ENCODE results near the gene NDC1. TPM values are rescaled to one million over a fixed set of nuclear protein-coding genes. Genes with fewer than 3 reads are reported as not detected.
"Not testable (repeated sequence)": the region's sequence is repeated elsewhere in the genome, so short reads cannot be mapped to it uniquely, and the experiment has no call there.

Gene NDC1
- total RNA-seq, 1 donor from 2014 or later, result 13.2 TPM

DNA sequence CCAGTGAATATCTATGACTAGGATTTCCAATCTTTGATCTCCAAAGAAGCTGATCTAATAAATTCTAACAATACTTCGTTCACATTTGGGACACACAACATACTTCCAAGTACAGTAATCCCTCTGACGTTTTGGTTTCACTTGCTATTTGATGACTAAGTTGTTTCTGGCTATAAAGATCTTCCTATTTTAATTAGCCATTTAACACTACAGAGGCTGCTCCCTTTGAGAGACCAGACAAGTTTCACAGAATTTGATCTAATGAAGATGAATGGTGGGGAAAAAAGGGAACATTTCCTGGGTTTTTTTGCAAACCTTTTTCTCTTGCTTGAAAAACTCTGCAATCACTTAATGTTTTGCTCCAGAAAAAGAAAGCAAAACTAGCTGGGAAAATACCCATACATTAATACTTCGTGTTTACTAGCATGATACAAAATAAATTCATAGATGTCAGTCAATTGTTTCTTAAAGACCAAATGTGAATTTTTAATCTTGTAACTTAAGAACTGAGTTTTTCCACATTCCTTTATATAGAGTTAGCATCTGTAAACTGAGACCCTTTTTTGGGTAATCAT is 71.2 kb downstream of the NDC1 start:
- peak; percentile 20 for DNase-seq (ENCODE audit: low spot score)

DNA sequence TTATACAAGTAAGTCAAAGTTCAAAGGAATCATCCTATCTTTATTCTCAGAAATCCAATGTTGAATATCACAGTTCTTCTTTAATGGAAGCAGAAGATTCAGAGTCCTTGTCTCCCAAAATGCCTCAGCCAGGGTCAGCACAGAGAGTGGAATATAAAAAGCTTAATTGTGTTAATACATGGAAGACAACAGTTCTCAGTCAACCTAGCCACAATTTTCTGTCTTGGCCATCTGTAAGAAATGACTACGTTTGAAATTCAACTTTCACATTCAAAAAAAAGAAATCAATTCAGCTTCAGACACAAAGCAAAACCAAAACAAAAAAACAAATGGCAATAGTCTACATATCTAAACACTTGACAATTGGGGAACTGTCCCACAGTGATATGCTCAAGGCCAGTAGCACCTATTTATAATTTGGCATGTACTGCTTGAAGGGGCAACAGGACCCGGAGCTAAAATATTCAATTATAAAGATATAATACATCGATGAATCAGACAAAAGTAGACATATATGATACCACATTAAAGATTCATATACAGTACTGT is 71.8 kb downstream of the NDC1 start:
- DNase-seq (ENCODE audit: low spot score), result no peak

- DNase-seq (ENCODE audit: low spot score), result peak; percentile 3
Observed at GRCh38 chr1:53765657-53766056, 72.4 kb downstream of the NDC1 start.

- DNase-seq (ENCODE audit: low spot score), result no peak
Observed at GRCh38 chr1:53763911-53764310, 74.2 kb downstream of the NDC1 start.

DNA sequence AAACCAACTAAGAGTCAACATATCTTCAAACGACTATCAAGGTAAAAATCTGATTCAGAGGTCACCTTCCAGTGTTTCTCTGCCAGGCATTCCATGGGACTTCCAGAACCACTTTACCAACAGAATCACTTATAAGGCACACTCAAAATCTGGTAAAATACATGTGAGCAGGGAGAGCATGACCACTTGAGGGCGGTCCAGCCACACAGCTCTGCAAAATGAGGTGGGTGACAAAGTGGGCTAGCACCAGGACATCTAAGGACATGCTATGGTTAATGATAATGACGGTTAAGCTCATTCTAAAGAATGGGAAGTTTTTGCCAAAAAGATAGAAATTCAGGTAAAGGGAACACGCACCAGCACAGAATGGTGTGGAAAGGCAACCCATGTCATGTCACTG is 74.6 kb downstream of the NDC1 start:
- DNase-seq (ENCODE audit: low spot score), result no peak

DNA sequence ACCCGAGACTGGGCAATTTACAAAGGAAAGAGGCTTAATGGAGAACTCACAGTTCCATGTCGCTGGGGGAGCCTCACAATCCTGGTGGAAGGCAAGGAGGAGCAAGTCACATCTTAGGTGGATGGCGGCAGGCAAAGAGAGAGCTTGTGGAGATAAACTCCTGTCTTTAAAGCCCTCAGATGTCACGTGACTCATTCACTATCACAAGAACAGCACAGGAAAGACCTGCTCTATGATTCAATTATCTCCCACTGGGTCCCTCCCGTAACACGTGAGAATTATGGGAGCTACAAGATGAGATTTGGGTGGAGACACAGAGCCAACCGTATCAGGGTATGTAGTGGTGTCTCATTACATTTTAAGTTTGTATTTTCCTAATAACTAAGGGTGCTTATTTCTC is 77.6 kb downstream of the NDC1 start:
- not testable (repeated sequence) for DNase-seq (ENCODE audit: low spot score)

GRCh38 chr1:53755874-53756273 is 82.2 kb downstream of the NDC1 start:
- no peak for DNase-seq (ENCODE audit: low spot score)

DNA sequence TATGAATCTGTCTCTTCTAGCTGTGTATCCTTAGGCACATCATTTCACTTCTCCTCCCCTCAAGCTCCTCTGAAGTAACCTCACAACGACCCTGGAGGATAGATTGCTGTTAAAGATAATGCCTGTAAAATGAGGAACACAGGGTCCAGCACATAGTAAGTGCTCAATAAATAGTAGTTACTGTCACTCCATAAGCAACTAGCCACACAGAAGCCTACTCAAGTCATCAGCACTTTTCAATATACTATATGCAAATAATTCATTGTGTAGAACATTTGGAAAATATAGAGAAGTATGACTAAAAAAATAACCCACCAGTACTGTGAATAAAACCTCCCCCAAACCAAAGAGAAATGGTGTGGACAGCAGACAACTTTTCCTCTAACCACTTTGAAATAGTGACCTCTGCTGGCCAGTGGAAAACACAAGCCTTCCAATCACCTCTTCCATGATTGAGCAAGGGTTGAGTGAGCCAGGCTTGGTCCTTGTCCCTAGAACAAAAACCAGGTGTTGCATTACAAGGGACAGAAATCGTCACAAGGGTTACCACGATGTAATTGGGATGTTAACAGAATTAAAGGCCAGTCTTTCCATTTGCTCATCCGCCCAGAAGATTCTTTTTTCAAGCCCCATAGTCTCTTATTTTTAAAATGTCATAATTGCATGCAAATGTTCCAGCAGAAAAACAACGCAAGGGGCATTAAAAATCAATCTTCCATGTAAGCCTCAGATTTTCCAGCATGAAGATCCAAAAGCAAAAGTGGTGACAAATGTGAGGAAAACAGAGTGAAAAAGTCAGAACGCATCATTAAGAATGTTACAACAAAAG is 83.4 kb downstream of the NDC1 start:
- peak; percentile 72 for DNase-seq (ENCODE audit: low spot score)

DNA sequence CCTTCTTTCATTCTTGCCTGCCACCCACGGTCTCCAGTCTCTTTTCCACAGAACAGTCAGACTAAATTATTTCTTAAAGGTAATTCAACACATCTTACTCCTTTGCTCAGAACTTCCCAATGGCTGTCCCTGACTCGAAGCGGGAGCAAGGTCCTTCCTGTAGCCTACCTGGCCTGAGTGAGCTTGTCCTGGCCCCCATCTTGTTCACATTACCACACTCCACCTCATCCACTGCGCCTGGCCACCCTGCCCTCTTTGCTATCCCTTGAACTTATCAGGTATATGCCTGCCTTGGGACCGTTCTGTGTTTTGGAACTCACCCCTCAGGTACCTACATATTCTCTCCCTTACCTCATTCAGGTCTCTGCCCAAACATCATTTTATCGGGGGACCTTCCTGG is 85.8 kb downstream of the NDC1 start:
- no peak for DNase-seq (ENCODE audit: low spot score)

DNA sequence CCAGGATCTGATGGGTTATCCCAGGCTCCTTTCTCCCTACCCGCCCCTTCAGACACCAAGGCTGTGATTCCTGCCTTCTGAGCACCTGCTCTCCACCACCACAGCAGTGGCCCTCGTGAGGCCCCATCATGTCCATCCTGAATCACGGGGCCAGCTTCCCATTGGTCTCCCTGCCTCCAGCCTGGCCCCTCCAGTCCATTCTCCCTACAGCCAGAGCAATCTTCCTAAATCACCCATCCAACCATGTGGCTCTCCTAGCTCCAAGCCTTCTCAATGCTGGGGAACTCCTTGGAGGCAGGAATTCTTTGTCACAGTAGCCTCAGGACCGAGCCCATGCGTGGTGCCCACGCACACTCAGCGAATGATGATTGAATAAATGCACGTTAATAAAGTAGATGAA is 90.3 kb downstream of the NDC1 start:
- DNase-seq (ENCODE audit: low spot score), result no peak

GRCh38 chr1:53740621-53741105 is 97.4 kb downstream of the NDC1 start:
- no peak for DNase-seq (ENCODE audit: low spot score)

DNA sequence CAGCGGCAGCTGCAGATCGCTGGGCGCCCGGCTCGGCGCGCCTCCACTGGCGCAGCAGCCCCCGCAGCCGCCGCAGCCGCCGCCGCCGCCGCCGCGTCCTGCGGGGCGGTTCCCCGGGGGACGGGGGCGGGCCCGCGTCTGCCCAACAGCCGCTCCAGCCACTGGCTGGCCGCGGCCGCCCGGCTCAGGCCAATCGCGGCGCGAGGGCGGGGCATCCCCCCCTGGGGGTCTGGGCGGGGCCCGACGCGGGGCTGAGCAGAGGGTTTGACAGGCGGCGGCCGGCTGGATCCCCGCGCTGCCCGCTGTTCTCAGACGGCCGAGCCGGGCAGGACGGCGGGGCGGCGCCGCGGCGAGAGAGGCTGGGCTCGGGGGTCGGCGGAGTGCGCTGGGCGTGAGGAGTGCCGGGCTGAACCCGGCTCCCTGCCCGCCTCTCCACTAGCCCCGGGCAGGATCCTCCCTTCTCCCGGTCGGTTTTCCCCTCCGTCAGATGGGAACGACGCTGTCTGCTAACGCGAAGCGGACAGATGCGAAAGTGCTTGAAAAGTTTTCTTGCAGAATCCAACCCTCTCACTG is 98.9 kb downstream of the NDC1 start, which contains the start of gene GLIS1:
Gene GLIS1, minus strand, starts transcription at position 56 of the 573 bp plus-strand sequence. CDS start 1,100 bp downstream, outside the sequence.
- DNase-seq (ENCODE audit: low spot score), result peak; percentile 90

DNA sequence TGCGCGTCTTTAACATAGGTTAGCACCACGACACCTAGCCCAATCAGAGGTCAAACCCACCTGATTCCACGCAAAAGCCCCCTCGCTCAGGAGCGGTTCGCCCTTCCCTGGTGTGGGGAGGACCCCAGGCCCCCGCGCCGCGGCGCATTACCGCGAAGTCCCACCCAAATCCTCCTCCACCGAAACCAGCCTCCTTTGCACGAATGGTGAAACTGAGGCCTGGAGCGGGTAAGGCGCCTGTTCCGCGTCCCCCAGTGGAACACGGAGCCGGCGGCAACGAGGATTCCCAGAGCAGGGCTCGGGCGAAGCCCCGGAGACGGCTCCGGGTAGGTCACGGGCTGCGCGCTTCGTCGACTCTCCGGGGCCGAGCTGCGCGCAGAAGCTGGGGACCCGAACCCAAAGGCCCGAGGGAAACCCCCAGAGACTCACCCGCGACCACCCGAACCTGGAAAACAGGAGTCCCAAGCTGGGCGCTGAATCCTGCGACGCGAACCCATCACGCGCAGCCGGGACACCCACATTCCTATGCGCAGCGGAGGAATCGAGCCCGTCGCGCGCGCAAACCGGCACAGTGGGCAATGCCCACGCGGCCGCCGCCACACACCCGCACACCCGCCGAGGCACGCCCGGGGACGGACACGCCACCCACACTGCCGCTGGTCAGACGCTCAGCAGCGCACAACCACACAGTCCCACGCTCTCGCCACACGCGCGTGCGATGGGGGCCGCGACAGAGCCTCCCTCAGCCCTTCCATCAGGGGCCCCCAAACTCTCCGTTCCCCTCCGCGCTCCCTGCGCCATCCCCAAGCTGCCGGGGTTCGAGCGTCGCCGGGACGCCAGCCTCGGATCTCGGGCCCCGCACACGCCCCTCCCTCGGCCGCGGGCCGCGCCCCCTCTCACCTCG is 99.6 kb downstream of the NDC1 start:
- no peak for DNase-seq (ENCODE audit: low spot score)

- no peak for DNase-seq (ENCODE audit: low spot score)
Observed at GRCh38 chr1:53737648-53738204, 100.4 kb downstream of the NDC1 start.

GRCh38 chr1:53736290-53736689 is 101.8 kb downstream of the NDC1 start:
- no peak for DNase-seq (ENCODE audit: low spot score)

DNA sequence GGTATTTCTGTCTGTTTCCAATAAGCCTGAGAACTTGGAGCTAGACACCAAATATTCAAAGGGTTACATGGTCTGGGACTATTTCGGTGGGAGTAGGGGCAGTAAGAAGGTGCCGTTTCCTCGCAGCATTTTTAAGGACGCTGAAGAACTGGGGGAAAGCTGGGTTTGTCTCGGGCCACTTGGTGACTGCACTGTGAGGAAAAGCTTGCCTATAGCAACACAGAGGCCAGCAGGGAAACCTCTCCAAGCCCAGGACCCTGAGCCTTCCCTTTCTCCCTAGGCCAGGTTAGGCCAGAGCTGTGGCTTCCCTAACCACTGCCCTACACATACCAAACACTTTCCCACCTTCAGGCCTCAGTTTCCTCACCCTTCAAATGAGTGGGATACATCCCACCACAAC is 102.4 kb downstream of the NDC1 start:
- no peak for DNase-seq (ENCODE audit: low spot score)

DNA sequence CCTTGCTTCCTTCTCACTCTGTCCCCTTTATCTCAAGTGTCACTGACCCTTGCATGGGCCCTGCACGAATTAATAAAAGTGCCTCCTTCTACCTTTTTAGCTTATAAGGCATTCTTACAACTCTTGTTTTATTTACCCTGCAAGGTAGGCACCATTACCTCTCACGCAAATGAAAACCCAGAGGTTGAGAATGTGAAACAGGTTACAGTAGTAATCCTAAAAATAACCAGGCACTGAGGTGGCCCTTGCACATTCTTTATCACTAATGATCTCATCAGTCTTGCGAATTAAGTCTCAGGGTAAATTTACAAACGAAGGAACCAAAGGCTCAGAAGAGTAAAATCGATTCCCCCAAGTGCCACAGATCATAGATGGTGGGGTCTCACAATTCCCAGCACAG is 102.8 kb downstream of the NDC1 start:
- no peak for DNase-seq (ENCODE audit: low spot score)

DNA sequence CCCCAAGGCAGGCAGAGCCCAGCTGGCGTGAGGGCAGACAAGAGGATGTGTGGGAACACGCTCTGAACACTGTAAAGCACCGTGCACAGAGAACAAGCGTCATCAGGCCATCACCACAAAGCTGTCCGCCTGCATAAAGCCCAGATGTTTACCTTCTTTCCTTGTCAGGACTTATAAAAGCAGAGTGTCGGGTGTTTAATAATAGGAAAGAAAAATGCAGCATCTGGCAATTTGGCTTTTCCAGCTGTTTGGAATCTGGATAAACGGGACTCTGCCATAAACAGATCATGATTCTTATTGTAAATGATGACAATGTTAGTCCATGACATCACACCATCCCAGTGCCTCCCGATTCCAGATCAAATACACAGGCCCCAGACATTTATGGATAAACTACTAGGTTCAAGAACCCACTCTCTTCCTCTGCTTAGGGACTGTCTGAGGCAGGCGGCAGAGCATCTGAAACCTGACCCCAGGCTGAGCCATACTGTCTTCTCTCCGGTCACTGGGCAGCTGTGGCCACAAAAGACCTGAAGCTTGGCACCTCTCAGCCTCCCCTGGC is 103.4 kb downstream of the NDC1 start:
- no peak for DNase-seq (ENCODE audit: low spot score)

GRCh38 chr1:53733975-53734649 is 104.0 kb downstream of the NDC1 start:
- DNase-seq (ENCODE audit: low spot score), result no peak

DNA sequence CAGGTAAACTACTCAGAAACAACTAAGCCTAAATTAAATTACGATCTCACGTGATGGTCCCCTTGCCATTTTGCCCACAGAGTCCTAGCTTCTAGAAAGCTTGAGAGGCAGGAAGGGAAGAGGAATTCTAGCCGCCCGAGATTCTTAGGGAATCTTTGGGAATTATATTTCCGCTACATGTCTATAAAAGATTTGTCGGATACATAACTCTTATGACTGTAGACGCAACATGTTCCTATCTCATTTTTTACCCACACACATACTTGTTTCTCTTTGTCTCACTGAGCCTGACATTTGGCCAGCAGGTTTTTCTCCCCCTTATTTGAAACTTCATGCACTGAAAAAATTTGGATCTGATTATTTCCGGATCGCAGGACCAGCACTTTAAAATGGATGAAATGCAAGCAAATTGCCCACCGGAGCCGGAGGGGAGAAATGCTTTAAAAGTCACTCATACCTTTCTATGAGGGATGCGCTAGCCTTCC is 104.6 kb downstream of the NDC1 start:
- DNase-seq (ENCODE audit: low spot score), result no peak
